ENCODE data around the gene ZBTB37. TPM values are rescaled to one million over a fixed set of nuclear protein-coding genes. Genes with fewer than 3 reads are reported as not detected.

The ZBTB37 gene
- total RNA-seq, 1 donor from 2014 or later: 15.7 TPM

GRCh38 chr1:173900992-173901391 lies 32.8 kb downstream of the ZBTB37 start:
- H3K4me3 Mint-ChIP-seq: no peak overlapping the region
- peaks cover 2% of the 10 kb centered on the region for H3K36me3 Mint-ChIP-seq (ENCODE audit: low read depth)
- H3K27me3 Mint-ChIP-seq (ENCODE audit: low read depth): no peaks in the 10 kb centered on the region
- DNase-seq (ENCODE audit: low read depth, low spot score): no peak
- no peak overlapping the region for H3K27ac Mint-ChIP-seq (ENCODE audit: unreplicated experiment)
- H3K4me1 Mint-ChIP-seq: peaks cover 5% of the 10 kb centered on the region
- TF ChIP-seq CTCF (conservative IDR thresholded peaks at IDR 0.05): no peak
- H3K9me3 Mint-ChIP-seq: no peaks in the 10 kb centered on the region

GRCh38 chr1:173903827-173904531 lies 35.8 kb downstream of the ZBTB37 start:
- no peak for TF ChIP-seq CTCF (conservative IDR thresholded peaks at IDR 0.05)
- no peak for DNase-seq (ENCODE audit: low read depth, low spot score)
- no peaks in the 10 kb centered on the region for H3K9me3 Mint-ChIP-seq
- peaks cover 2% of the 10 kb centered on the region for H3K36me3 Mint-ChIP-seq (ENCODE audit: low read depth)
- H3K27ac Mint-ChIP-seq (ENCODE audit: unreplicated experiment): no peak overlapping the region
- H3K4me1 Mint-ChIP-seq: peaks cover 5% of the 10 kb centered on the region
- no peaks in the 10 kb centered on the region for H3K27me3 Mint-ChIP-seq (ENCODE audit: low read depth)
- H3K4me3 Mint-ChIP-seq: no peak overlapping the region

- DNase-seq (ENCODE audit: low read depth, low spot score): no peak
- no peak for TF ChIP-seq CTCF (conservative IDR thresholded peaks at IDR 0.05)
- Mint-ChIP-seq H3K36me3 (ENCODE audit: low read depth) (peaks cover 9% of the 10 kb centered on the region), H3K9me3 (no peaks in the 10 kb centered on the region), H3K4me3 (no peak overlapping the region), H3K4me1 (no peaks in the 10 kb centered on the region), H3K27ac (ENCODE audit: unreplicated experiment) (no peak overlapping the region), H3K27me3 (ENCODE audit: low read depth) (no peaks in the 10 kb centered on the region)
Observed at GRCh38 chr1:173913111-173913510, 44.9 kb downstream of the ZBTB37 start.

- DNase-seq (ENCODE audit: low read depth, low spot score): peak; percentile 8
- Mint-ChIP-seq H3K4me3 (no peak overlapping the region), H3K36me3 (ENCODE audit: low read depth) (peaks cover 5% of the 10 kb centered on the region), H3K9me3 (no peaks in the 10 kb centered on the region), H3K27me3 (ENCODE audit: low read depth) (no peaks in the 10 kb centered on the region), H3K27ac (ENCODE audit: unreplicated experiment) (no peak overlapping the region), H3K4me1 (no peaks in the 10 kb centered on the region)
- TF ChIP-seq CTCF (conservative IDR thresholded peaks at IDR 0.05): peak; percentile 65
Observed at GRCh38 chr1:173914366-173914871, 46.2 kb downstream of the ZBTB37 start.

GRCh38 chr1:173915596-173915995 lies 47.4 kb downstream of the ZBTB37 start:
- Mint-ChIP-seq H3K4me3 (no peak overlapping the region), H3K36me3 (ENCODE audit: low read depth) (no peaks in the 10 kb centered on the region), H3K4me1 (no peaks in the 10 kb centered on the region), H3K27me3 (ENCODE audit: low read depth) (no peaks in the 10 kb centered on the region), H3K27ac (ENCODE audit: unreplicated experiment) (no peak overlapping the region), H3K9me3 (no peaks in the 10 kb centered on the region)
- no peak for TF ChIP-seq CTCF (conservative IDR thresholded peaks at IDR 0.05)
- DNase-seq (ENCODE audit: low read depth, low spot score): no peak

All from neural crest cell (in vitro differentiated cells).